ENCODE data around the gene OLFML2A. TPM values are rescaled to one million over a fixed set of nuclear protein-coding genes. Genes with fewer than 3 reads are reported as not detected.
A peak's percentile ranks its signal among the peaks of the same experiment; 100 is the strongest.

OLFML2A gene
- total and polyA plus RNA-seq, 3 experiments from 2014 or later = not detected

- Histone ChIP-seq H3K27ac (ENCODE audit: low read depth, low read length) (no peak overlapping the region), H3K27me3 (ENCODE audit: insufficient read depth, low read length, poor library complexity, severe bottlenecking) (peaks cover 16% of the 10 kb centered on the region), H3K4me1 (ENCODE audit: insufficient read depth, low read length) (peaks cover 7% of the 10 kb centered on the region), H3K9me3 (ENCODE audit: low read length) (no peaks in the 10 kb centered on the region), H3K36me3 (ENCODE audit: insufficient read depth, low read length) (no peaks in the 10 kb centered on the region), H3K4me3 (ENCODE audit: low read length) (no peak overlapping the region)
- Mint-ChIP-seq H3K27ac (no peak overlapping the region), H3K4me3 (no peak overlapping the region), H3K36me3 (no peaks in the 10 kb centered on the region), H3K4me1 (peaks cover 7 to 17% (median 12%) of the 10 kb centered on the region in 3 donors), H3K27me3 (peaks cover 11 to 12% of the 10 kb centered on the region in 2 donors), H3K9me3 (no peaks in the 10 kb centered on the region)
- CTCF ChIA-PET = interaction anchor here (1.3 to 1.7 kb wide), 3 partner anchors 11 to 81 kb away, joined by 4 to 14 read pairs (median 4); partner anchors contain the start of genes RPL35 and WDR38
- POLR2A ChIA-PET = no interaction called here
- no peak for DNase-seq
These were observed 3.3 kb downstream of the OLFML2A start for GRCh38 chr9:124780060-124780756.

- H3K27me3 ChIP-seq (ENCODE audit: insufficient read depth, low read length, poor library complexity, severe bottlenecking) = peaks cover 10% of the 10 kb centered on the region
- ChIA-PET POLR2A (no interaction called here), CTCF (no interaction called here)
- no peak for DNase-seq
- H3K27ac ChIP-seq (ENCODE audit: low read depth, low read length) = no peak overlapping the region
- Mint-ChIP-seq H3K4me1 (peaks cover 6 to 15% (median 10%) of the 10 kb centered on the region in 3 donors), H3K27ac (no peak overlapping the region), H3K4me3 (no peak overlapping the region), H3K9me3 (no peaks in the 10 kb centered on the region), H3K36me3 (no peaks in the 10 kb centered on the region), H3K27me3 (peaks cover 9% of the 10 kb centered on the region in 2 donors)
- H3K36me3 ChIP-seq (ENCODE audit: insufficient read depth, low read length) = no peaks in the 10 kb centered on the region
- H3K4me1 ChIP-seq (ENCODE audit: insufficient read depth, low read length) = peaks cover 7% of the 10 kb centered on the region
- H3K4me3 ChIP-seq (ENCODE audit: low read length) = no peak overlapping the region
- no peaks in the 10 kb centered on the region for H3K9me3 ChIP-seq (ENCODE audit: low read length)
These were observed 3.8 kb downstream of the OLFML2A start for GRCh38 chr9:124780757-124781151.

GRCh38 chr9:124781967-124782660, 5.2 kb downstream of the OLFML2A start:
- H3K27ac ChIP-seq (ENCODE audit: low read depth, low read length) = no peak overlapping the region
- DNase-seq = no peak

DNA sequence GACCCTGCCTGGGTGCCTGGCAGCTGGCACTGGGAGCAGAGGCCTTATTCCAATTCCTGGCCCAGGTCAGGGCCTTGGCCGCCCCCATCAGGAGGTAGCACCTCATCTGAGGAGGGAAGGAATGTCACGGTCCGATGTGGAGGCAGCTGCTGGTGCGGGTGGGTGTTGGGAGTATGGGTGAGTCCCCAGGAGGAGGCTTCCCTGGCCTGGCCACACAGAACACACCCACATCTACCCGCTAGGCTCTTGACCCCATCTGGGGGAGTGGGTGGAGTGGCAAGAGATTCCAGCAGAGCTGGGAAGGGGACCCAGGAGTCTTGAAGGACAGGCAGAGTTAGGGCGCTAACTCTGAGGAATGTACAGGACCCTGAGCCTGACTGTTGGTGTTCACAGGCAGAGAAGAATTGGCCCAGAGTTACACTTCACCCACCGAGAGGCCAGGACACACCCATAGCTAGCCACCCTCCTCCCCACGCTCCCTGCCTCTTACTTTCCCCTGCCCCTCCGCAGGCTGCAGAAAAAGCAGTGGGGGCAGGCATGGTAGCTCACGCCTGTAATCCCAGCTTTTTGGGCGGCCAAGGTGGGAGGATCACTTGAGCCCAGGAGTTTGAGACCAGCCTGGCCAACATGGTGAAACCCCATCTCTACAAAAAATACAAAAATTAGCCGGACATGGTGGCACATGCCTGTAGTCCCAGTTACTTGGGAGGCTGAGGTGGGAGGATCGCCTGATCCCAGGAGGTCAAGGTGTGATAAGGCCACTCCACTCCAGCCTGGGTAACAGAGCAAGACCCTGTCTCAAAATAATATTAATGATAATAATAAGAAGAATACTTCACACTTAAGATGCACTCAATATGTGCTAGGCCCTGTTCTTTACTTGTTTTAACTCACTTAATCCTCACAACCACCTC, 6.0 kb downstream of the OLFML2A start:
- Mint-ChIP-seq H3K27me3 (no peaks in the 10 kb centered on the region), H3K36me3 (no peaks in the 10 kb centered on the region), H3K4me3 (no peak overlapping the region), H3K9me3 (no peaks in the 10 kb centered on the region), H3K4me1 (no peaks in the 10 kb centered on the region), H3K27ac (no peak overlapping the region)
- ChIA-PET POLR2A (no interaction called here), CTCF (no interaction called here)
- Histone ChIP-seq H3K9me3 (ENCODE audit: low read length) (no peaks in the 10 kb centered on the region), H3K4me1 (ENCODE audit: insufficient read depth, low read length) (no peaks in the 10 kb centered on the region), H3K4me3 (ENCODE audit: low read length) (no peak overlapping the region), H3K27me3 (ENCODE audit: insufficient read depth, low read length, poor library complexity, severe bottlenecking) (no peaks in the 10 kb centered on the region), H3K36me3 (ENCODE audit: insufficient read depth, low read length) (no peaks in the 10 kb centered on the region), H3K27ac (ENCODE audit: low read depth, low read length) (no peak overlapping the region)
- DNase-seq = no peak

More at GRCh38 chr9:124781967-124782660, 5.2 kb downstream of the OLFML2A start:
- no peak overlapping the region for H3K4me3 ChIP-seq (ENCODE audit: low read length)
- no peaks in the 10 kb centered on the region for H3K27me3 ChIP-seq (ENCODE audit: insufficient read depth, low read length, poor library complexity, severe bottlenecking)
- Mint-ChIP-seq H3K4me1 (peaks cover 0 to 4% (median 0%) of the 10 kb centered on the region in 3 donors), H3K4me3 (no peak overlapping the region), H3K9me3 (no peaks in the 10 kb centered on the region), H3K27me3 (no peaks in the 10 kb centered on the region), H3K27ac (peak overlapping the region in 2 of 8 donors; percentile 63 to 75), H3K36me3 (no peaks in the 10 kb centered on the region)
- POLR2A ChIA-PET = no interaction called here
- H3K36me3 ChIP-seq (ENCODE audit: insufficient read depth, low read length) = no peaks in the 10 kb centered on the region
- no peaks in the 10 kb centered on the region for H3K9me3 ChIP-seq (ENCODE audit: low read length)
- no peaks in the 10 kb centered on the region for H3K4me1 ChIP-seq (ENCODE audit: insufficient read depth, low read length)
- CTCF ChIA-PET = no interaction called here

- H3K27ac Mint-ChIP-seq = peak overlapping the region in 1 of 8 donors; percentile 0
- H3K9me3 ChIP-seq (ENCODE audit: low read length) = no peaks in the 10 kb centered on the region
- ChIA-PET CTCF (no interaction called here), POLR2A (no interaction called here)
- H3K36me3 ChIP-seq (ENCODE audit: insufficient read depth, low read length) = no peaks in the 10 kb centered on the region
- H3K27ac ChIP-seq (ENCODE audit: low read depth, low read length) = no peak overlapping the region
- no peaks in the 10 kb centered on the region for H3K4me1 ChIP-seq (ENCODE audit: insufficient read depth, low read length)
- H3K4me1 Mint-ChIP-seq = no peaks in the 10 kb centered on the region
- H3K9me3 Mint-ChIP-seq = no peaks in the 10 kb centered on the region
- H3K4me3 ChIP-seq (ENCODE audit: low read length) = no peak overlapping the region
- H3K36me3 Mint-ChIP-seq = no peaks in the 10 kb centered on the region
- no peaks in the 10 kb centered on the region for H3K27me3 ChIP-seq (ENCODE audit: insufficient read depth, low read length, poor library complexity, severe bottlenecking)
- H3K4me3 Mint-ChIP-seq = no peak overlapping the region
- DNase-seq = no peak
- no peaks in the 10 kb centered on the region for H3K27me3 Mint-ChIP-seq
These were observed 6.9 kb downstream of the OLFML2A start for GRCh38 chr9:124783830-124784229.

- no peak for DNase-seq
- no peaks in the 10 kb centered on the region for H3K27me3 ChIP-seq (ENCODE audit: insufficient read depth, low read length, poor library complexity, severe bottlenecking)
- H3K4me3 ChIP-seq (ENCODE audit: low read length) = no peak overlapping the region
- H3K36me3 ChIP-seq (ENCODE audit: insufficient read depth, low read length) = no peaks in the 10 kb centered on the region
- Mint-ChIP-seq H3K27ac (no peak overlapping the region), H3K36me3 (no peaks in the 10 kb centered on the region), H3K4me3 (no peak overlapping the region), H3K27me3 (no peaks in the 10 kb centered on the region), H3K4me1 (no peaks in the 10 kb centered on the region), H3K9me3 (no peaks in the 10 kb centered on the region)
- H3K9me3 ChIP-seq (ENCODE audit: low read length) = no peaks in the 10 kb centered on the region
- ChIA-PET CTCF (no interaction called here), POLR2A (no interaction called here)
- no peak overlapping the region for H3K27ac ChIP-seq (ENCODE audit: low read depth, low read length)
- H3K4me1 ChIP-seq (ENCODE audit: insufficient read depth, low read length) = no peaks in the 10 kb centered on the region
These were observed 7.6 kb downstream of the OLFML2A start for GRCh38 chr9:124784509-124784908.

GRCh38 chr9:124786881-124787573, 10.1 kb downstream of the OLFML2A start:
- Mint-ChIP-seq H3K4me3 (no peak overlapping the region), H3K4me1 (no peaks in the 10 kb centered on the region), H3K36me3 (no peaks in the 10 kb centered on the region), H3K27me3 (peaks cover 2 to 4% of the 10 kb centered on the region in 2 donors), H3K27ac (no peak overlapping the region), H3K9me3 (no peaks in the 10 kb centered on the region)
- Histone ChIP-seq H3K27ac (ENCODE audit: low read depth, low read length) (no peak overlapping the region), H3K4me3 (ENCODE audit: low read length) (no peak overlapping the region), H3K4me1 (ENCODE audit: insufficient read depth, low read length) (no peaks in the 10 kb centered on the region), H3K27me3 (ENCODE audit: insufficient read depth, low read length, poor library complexity, severe bottlenecking) (no peaks in the 10 kb centered on the region), H3K9me3 (ENCODE audit: low read length) (no peaks in the 10 kb centered on the region), H3K36me3 (ENCODE audit: insufficient read depth, low read length) (no peaks in the 10 kb centered on the region)
- DNase-seq = no peak
- ChIA-PET POLR2A (no interaction called here), CTCF (interaction anchor here (0.8 kb wide), 1 partner anchor 10 kb away, joined by 3 read pairs; the partner anchor contains the start of gene OLFML2A)

Measured in CD8-positive, alpha-beta memory T cell (primary cell).